Activated CD4-positive, alpha-beta T cell treated with anti-CD3 and anti-CD28 coated beads, Interleukin-2, Interleukin-4, amounts not matched to agents 100 ng/mL and 50 ng/mL, durations not matched to agents 16 hours and 8 hours (primary cell): Measurements from ENCODE around the gene LETM1.

Experiments used
- DNase-seq: peaks from one replicate; pipeline ENCODE4 v3.0.0-alpha.2; 2020; ENCODE audit warnings: low spot score

LETM1 gene

DNA sequence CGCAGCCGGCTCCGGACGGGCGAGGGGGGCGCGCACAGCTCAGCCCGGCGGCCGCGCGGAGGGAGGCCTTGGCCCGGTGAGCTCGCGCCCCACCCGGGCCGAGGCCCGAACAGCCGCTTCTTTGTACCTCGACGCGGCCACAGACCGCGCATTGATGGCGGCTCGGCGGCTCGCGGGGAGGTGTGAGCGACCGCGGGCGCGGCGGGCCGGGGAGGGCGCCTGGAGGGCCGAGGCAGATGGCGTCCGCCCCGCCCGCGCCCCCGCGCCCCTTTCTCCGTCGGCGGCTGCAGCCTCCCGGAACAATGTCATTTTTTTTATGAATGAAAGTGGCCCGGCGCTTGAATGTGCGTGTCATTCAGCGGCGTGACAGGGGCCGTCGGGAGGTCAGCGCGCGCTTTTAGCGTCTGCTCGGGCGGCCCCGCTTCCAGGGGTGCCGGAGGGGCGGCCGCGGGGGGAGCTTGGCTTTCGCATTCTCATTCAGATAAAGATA is 61.1 kb downstream of the LETM1 start:
- DNase-seq: no peak

DNA sequence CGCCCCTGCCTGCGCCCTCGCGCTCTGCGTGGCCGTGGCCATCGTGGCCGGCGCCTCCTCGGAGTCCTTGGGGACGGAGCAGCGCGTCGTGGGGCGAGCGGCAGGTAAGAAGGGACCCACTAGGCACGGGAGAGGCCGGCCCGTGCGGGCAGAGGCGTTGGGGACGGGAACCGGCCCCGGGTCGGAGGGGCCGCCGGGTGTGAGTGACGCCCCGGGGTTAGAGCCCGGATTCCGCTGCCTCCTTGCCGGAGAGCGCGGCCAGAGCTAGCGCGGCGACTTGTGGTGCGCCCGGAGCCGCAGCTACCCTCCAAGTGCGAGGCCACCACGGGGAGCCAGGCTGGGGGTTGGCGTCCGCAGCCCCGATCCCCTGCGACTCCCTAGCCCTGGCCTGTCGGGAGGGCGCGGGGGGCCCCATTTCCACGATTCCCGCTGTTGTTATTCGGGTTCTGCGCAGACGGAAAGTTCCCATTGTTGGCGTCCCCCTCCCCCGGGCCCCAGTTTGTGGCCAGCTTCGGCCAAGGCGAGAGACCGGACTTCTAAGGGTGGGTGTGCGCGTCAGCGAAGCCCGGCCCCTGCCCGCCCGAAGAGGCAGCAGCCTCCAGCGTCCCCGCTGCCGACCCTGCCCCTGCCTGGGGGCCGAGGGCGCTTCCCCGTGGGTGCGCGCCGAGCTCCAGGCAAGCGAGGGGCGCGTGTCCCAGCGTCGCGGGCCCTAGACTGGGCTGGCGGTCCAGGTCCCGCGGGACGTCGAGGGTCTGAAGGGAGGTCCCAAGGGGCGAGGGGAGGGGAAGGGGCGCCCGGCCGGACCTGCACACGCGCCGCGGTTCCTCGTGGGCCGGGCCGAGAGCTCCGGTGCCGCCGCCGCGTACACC is 61.8 kb downstream of the LETM1 start:
- no peak for DNase-seq

DNA sequence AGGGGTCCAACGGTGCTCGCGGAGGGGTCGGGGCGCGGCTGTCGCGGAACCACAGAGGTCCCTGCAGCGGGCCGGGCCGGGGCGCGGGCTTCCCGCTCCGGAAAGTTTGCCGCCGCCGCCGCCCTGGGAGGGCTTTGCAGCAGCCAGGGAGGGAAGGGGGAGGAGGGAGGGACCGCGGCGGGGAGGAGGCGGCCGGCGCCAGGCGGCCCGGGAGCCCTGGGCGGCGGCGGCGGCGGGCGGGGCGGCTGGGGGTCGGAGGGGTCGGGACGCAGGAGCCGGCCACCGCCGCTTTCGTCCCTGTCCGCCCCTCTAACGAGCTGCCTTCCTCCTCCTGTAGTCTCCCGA is 62.5 kb downstream of the LETM1 start:
- peak; percentile 15 for DNase-seq

DNA sequence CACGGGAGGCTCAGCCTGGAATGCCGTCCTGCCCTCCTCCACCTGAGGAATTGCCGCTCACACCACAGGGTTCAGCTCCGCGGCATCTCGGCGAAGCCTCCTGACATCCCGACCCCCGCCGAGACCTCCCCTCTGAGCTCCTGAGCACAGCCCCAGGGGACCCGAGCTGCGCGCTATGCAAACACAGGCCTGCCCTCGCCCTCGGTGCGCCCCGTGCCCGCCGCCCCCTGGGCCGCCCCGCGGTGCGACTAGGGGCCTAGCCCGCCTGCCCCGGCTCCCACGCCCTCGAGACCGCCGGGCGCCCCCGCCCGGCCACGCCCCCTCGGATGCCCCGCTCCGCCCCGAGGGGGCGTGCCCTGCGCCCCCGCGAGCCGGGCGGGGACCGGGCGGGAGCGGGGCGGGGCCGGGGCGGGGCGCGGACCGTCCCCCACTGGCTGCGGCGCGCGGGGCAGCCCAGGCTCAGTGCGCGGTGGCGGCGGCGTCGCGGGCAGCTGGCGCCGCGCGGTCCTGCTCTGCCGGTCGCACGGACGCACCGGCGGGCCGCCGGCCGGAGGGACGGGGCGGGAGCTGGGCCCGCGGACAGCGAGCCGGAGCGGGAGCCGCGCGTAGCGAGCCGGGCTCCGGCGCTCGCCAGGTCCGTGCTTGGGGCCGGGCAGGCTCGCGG is 63.0 kb downstream of the LETM1 start, which contains the start of gene FGFR3:
FGFR3 (plus strand) TSS at position 462 of the 664 bp plus-strand sequence. CDS start 642 bp downstream, outside the sequence.
- peak; percentile 10 for DNase-seq

DNA sequence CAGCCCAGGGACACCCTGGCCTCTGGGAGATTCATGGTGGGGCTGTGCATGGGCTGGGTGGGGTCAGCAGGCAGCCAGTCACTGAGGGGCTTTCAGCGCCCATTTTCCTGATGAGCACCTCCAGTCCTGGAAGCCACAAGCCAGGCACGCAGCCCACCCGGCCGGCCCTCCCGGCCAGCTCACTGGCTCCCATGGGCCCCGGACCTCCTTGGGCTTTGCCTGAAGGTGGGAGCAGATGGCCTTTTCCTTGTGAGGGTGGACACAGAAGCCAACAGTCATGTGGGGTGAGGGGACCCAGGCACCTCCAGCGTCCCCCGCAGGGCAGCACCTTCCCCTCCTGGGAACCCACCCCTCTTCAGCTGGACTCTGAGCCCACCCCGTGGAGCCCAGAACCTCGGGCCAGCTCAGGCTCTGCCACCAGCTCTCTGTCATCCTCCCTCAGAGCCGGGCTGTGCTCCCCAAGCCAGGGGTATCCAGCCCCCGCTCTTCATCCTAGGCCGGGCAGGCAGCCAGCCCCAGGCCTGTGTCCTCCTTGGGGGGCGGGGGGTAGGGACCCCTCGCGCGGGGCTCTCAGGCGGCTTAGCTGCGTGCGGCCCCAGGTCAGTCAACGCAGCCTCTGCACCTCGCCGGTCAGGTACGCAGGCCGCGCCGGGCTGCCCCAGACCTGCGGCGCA is 63.7 kb downstream of the LETM1 start:
- DNase-seq: no peak

DNA sequence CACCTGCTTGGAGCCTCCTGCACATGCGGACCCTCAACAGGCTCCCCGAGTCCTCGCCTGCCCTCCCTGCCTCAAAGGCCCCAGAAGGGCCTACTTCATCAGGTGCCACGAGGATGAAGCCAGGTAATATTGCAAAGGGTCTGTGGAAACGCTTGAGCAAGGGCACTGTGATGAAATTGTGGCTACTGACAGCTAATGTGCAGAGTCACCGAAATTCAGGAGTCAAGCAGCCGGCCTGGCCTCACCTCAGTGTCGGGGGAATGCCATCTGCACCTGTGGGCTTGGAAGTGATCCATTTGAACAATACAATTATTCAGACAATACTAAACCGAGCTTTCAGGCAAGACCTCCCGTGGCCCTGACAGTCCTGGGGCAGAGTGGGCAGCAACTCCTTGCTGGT is 66.0 kb downstream of the LETM1 start:
- no peak for DNase-seq

DNA sequence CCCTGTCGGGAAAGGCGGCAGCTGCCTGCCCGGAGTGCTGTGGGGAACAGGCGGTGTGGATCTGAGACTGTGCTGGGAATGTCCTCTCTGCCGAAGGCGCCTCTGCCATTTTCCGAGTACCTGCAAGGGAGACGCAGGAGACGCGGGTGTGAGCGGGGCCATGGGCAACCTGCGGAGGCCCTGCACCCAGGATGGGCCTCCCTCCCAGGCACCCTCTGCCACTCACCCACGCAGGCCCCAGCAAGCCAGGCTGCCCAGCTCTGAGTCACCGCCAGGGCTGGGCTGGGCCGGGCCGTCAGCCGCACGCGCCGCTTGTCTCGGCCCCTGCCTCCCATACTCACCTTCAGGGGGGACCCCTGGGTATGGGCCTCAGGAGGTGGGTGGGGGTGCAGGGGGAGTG is 66.4 kb downstream of the LETM1 start:
- DNase-seq: no peak

DNA sequence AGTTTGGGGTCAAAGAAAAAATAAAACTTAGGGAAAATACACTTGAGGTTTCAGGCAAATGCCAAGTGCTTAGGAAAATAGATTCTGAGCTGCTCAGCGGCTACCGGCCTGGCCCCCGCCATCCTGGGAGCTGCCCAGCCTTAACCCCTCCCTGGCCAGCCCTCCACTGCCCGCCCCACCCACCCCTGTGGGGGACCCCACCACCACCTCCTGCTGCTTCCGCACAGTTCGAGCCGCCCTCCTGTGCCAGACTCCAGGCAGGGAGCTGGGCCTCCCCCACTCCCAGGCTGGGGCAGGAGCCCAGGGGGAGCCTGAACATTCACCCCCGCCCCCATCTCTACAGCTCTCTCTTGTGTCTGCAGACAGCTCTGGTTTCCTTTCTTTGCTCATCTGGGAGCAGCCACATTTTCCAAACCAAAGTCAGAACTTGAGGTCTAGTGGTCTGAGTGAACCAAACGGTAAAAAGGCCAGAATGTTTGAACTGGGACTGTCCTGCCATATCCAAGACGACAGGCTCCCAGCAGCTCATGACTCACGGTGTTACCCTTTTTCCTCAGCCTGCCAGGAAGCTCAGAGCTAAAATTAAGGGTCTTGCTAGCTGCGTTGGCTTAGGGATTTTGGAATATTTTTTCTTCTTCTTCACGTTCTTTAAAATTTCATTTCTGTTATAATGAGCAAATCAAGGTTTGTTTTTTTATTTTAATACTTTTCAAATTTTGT is 67.5 kb downstream of the LETM1 start:
- DNase-seq: no peak

DNA sequence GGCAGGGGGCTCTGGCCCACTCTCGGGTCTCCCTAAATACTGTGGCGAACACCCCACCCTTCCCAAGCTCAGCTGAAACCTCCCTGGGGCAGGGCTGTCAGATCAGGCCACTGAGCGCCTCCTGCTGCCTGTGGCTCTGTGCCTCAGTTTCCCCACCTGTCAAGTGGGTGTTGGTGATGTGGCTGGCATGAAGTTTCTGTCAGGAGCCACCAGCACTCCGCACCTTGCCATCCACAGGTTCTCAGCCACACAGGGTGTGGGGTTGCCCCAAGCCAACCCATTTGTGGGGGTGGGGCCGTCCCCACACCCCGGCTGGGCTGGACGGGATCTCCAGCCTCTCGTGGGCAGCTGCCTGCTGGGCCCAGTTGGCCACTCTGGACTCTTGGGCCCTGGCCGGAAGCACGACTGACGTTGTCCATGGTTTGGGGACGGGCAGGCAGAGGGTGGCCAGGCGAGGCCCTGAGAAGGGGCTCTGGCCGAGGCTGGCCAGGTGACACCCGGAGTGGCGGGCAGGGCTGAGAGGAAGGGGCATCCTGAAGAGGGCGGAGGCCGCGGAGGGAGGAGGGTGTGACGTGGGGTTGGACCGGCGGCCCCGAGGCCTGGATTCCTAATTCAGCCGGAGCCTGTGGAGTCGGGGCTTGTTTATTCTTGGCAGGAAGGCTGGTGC is 68.4 kb downstream of the LETM1 start:
- DNase-seq: no peak

DNA sequence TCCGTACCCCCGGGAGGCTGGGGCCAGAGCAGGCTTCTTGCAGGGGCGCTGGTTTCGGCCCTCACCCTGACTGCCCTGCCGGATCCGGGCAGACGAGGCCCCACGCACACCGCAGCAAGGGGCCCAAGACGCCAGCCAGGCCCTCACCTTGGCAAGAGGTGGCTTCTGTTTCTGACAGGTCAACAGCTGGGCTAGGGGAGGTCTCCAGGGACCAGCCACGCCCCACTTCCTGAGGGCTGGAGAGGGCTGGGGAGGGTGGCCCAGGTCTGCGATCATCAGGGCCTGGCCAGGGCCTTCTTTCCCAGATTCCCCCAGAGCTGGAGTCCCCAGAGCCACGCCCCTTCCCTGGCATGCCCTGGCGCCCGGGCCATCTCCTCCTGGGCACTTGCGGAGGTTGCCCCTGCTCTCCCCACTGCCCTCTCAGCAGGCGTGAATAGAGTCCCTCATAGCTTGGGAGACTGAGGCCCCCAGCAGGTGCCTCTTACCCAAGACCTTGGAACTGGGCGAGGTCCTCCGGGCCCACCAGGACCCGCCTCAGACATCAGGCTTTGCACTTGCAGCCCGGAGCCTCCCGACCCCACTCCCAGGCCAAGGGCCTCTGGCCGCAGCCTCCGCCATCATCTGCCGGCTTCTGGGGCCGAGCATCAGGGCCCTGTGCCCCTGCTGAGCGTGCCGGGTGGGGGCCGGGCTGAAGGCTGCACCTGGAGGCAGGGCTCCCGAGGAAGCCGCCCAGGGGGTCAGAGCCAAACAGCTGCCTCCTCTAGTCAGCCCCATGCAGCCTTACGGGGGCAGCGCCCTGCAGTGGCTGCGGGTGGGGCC is 69.2 kb downstream of the LETM1 start:
- DNase-seq: no peak

DNA sequence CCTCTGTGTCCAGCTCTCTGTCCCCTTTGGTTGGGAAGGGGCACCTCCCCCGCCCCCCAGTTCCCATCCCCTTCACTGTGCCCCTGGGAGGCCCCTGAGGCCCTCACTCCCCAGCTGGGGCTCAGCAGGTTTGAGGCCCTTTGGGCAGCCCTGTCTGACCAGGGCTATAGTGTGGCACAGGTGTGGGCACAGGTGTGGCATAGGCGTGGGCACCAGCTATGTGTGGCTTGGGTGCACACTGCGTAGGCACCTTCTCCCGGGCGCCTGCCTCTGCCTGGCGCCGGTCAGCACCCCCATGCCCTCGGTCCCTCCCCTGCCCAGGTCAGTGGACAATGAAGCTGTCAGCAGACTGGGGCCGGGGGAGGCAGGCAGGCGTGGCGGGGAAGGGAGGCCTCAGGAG is 70.4 kb downstream of the LETM1 start:
- no peak for DNase-seq

DNA sequence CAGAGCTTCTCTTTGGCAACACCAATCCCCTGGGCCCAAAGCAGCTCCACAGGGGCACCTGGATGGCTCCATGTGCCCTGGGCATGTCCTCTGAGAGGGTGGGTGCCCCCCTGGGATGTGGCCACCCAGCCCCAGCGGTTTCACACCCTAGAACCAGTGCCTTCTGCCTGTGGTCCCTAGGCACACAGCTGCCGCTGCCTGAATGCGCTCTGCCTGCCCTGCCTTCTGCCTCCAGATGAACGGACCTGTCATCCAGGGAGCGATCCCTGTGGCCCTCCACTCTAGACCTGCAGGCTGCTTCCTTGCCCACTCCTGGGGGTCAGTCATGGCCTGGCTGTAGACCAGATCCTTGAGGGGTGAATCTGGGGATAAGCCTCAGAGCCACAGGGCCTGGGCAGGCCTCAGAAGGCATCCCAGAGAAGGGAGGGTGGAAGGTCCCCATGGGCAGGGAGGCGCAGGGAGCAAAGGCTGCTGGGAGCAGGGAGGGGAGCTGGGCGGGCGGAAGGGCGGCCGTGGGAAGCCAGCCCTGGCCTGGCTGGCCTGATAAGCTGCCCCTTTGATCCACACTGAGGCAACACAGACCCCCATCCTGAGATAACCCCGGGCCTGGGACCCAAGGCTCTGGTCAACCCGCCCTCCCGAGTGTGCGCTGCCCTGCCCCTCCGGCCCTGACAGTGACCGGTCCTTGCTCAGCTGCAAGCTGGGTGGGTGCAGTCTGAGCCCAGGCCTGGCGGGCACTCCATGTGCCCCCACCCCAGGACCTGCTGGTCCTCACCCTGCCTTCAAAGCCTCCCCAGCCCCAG is 71.0 kb downstream of the LETM1 start:
- no peak for DNase-seq

DNA sequence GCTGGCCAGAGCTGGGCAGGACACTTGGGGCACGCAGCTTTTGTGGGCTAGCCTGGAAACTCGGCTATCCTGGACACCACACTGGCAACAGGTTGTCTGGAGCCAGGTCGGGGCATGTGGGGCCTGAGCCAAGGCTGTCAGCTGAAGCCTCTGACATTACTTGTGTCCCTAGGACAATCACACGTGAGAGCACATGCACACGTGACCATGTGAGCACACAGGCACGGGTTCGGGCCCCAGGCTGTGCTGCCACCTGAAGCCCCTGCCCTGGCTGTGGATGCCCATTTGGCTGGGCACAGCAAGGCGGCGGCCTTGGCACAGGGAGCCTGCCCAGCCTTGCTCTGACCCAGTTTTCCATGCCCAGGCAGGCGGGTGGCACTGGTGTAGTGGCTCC is 71.6 kb downstream of the LETM1 start:
- DNase-seq: no peak

DNA sequence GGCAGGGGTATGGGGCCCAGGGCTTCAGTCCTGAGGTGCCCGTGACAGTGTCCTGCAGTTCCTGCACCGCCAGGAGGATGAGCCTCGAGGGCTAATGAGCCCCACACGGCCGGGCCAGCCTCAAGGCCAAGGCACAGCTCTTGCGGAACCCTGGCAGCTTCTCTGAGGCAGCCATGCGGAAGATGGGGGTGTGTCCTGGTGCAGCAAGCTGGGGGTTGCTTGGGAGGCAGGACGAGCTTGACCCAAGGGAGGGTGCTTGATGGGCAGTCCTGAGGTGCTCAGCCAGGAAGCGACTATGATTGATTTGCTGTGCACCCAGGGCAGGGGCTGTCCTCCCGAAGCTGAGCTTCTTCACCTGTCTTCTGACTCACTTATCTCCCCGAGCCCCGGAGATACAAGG is 72.0 kb downstream of the LETM1 start:
- no peak for DNase-seq

DNA sequence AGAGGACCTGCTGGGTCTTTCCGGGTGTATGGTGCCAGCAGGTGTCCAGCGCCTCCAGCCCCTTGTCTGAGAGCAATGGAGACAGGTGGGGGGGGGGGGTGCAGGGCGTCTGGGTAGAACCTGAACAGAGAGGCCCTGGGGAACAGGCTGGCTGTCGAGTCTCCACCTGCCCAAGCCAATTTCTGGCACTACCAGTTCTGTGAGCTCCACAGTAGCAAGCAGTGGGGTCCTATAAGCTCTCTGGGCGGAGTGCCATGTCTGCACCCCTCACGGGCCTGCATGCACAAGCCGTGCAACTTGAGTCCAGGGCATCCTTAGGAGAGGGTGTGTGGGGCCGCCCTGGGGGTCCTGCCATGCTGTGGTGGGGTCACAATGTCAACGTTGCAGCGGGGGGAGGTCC is 72.9 kb downstream of the LETM1 start:
- no peak for DNase-seq

DNA sequence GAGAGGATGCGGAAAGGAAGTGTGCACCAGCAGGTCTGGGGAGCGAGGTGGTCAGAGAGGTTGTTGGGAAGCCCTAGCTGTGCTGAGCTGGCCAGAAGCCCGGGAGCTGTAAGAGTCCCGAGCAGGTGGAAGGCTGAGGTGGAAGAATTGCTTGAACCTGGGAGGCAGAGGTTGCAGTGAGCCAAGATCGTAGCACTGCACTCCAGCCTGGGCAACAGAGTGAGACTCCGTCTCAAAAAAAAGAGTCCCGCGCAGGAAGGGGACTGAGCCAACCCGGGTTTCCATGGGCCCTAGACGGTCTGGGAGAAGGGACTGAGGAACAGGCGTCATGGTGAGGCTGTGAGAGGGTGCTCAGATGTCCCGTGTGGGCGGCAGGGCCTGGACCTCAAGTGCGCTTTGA is 75.5 kb downstream of the LETM1 start:
- no peak for DNase-seq

DNA sequence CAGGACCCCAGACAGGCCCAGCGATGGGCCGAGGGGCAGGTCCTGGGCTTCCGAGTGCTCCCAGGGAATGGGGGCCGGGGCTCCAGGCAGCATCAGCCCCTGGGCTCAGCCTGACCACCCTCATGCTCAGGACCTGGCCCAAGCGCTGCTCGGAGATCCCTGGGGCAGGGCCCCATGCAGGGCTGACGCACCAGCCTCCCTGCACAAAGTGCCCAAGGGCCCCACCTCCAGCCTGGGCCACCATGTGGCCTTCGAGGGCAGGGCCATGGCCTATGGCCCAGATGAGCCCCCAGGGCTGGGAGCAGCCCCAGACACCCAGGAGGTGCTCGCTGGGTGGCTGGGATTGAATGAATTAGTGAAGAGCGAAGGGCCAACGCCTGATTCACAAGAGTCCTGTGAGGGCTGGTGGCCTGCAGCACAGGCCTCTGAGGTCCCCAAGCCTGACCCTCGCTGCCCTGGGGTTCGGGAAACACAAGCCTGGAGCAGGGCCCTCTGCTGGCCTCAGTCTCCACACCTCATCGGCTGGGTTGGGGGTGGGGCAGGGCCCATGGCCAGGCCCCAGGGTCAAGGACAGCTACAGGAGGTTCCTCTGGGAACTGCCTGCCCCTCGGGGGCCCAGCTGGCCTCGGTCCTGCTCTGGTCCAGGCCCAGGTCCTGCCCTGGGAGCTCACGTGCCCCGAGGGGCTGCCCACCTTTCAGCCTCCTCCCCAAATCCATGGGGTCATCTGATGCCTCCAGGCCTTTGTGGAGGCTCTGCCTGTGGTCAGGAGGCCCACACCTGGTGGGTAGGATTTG is 76.2 kb downstream of the LETM1 start:
- DNase-seq: no peak

DNA sequence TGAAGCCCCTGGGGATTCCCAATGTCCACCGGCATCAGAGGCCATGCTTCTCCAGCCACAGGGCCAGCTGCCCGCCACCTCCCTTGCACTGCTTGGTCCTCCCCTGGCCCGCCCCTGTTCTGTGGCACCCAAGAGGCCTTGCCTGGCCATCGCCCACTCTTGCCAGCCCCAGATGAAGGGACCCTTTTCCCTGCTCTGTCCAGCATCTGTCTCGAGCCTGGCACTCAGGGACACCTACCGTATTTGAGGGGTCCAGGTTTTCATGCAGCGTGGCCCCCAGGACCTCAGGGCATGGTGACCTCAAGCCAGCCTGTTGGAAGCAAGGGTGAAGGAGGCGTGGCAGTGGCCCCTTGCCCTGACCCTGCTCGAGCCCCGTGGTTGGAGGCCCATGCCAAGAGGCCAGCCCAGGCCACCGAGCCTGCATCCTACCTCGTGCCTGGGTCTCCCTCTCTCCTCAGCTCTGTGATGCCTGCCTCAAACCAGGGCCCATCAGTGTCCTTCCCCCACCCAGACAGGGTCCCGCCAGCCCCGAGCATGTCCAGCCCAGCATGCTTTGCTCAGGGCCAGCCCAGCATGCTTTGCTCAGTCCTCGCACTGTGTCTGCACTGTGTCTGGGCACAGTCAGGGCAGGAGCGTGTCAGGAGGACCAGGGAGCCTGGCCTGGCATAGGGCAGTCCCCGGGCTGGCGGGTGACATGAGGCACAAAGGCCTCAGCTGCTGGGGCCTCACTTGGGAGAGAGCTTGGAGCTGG is 77.1 kb downstream of the LETM1 start:
- DNase-seq: no peak
